HEK293 (cell line): Measurements from ENCODE around the gene TMEM259.

ENCODE experiments used
- HOXD13 ChIP-seq: sonication (generic); formaldehyde crosslinking; IDR thresholded peaks from 2 replicates; pipeline ENCODE4 v1.8.0; 2022; ENCODE audit warnings: missing genetic modification reagents, borderline replicate concordance
- MZF1 ChIP-seq: fragments of 450-650 bp; formaldehyde crosslinking; IDR thresholded peaks from 2 replicates; pipeline ENCODE4 v1.5.1; 2017; ENCODE audit warnings: missing biosample characterization, missing genetic modification characterization, borderline replicate concordance
- SCRT1 ChIP-seq: fragments of 450-650 bp; formaldehyde crosslinking; IDR thresholded peaks from 2 replicates; pipeline ENCODE4 v1.5.1; 2016; ENCODE audit warnings: missing biosample characterization, missing genetic modification characterization, borderline replicate concordance
- SCRT2 ChIP-seq: fragments of 450-650 bp; formaldehyde crosslinking; IDR thresholded peaks from 2 replicates; pipeline ENCODE4 v1.5.1; 2016; ENCODE audit warnings: missing biosample characterization, missing genetic modification characterization
- SP2 ChIP-seq: fragments of 450-650 bp; formaldehyde crosslinking; IDR thresholded peaks from 2 replicates; pipeline ENCODE4 v1.5.1; 2016; ENCODE audit warnings: missing biosample characterization, missing genetic modification characterization
- SP7 ChIP-seq: fragments of 450-650 bp; formaldehyde crosslinking; IDR thresholded peaks from 2 replicates; pipeline ENCODE4 v1.5.1; 2016; ENCODE audit warnings: missing biosample characterization, missing genetic modification characterization
- TCF7L2 ChIP-seq: IDR thresholded peaks from 2 replicates; pipeline ENCODE4 v1.6.1; 2011; ENCODE audit warnings: low read depth, mild to moderate bottlenecking, inconsistent platforms, low read length, moderate library complexity, borderline replicate concordance
- TRIM28 ChIP-seq: IDR thresholded peaks from 2 replicates; pipeline ENCODE4 v1.6.1; 2011; ENCODE audit warnings: low read length, control low read depth, borderline replicate concordance
- WT1 ChIP-seq: fragments of 450-650 bp; formaldehyde crosslinking; IDR thresholded peaks from 2 replicates; pipeline ENCODE4 v1.5.1; 2016; ENCODE audit warnings: missing biosample characterization, missing genetic modification characterization
- YY2 ChIP-seq: fragments of 450-650 bp; formaldehyde crosslinking; IDR thresholded peaks from 2 replicates; pipeline ENCODE4 v1.5.1; 2016; ENCODE audit warnings: missing biosample characterization, missing genetic modification characterization
- ZBTB7A ChIP-seq: fragments of 450-650 bp; formaldehyde crosslinking; IDR thresholded peaks from 2 replicates; pipeline ENCODE4 v1.5.1; 2016; ENCODE audit warnings: low read depth, missing biosample characterization, missing genetic modification characterization
- ZNF121 ChIP-seq: fragments of 450-650 bp; formaldehyde crosslinking; IDR thresholded peaks from 2 replicates; pipeline ENCODE4 v1.5.1; 2016; ENCODE audit warnings: missing biosample characterization, missing genetic modification characterization
- ZNF211 ChIP-seq: fragments of 450-650 bp; formaldehyde crosslinking; IDR thresholded peaks from 2 replicates; pipeline ENCODE4 v1.5.1; 2016; ENCODE audit warnings: low read depth, missing biosample characterization, missing genetic modification characterization
- ZNF239 ChIP-seq: fragments of 450-650 bp; formaldehyde crosslinking; IDR thresholded peaks from 2 replicates; pipeline ENCODE4 v1.5.1; 2016; ENCODE audit warnings: missing biosample characterization, missing genetic modification characterization
- ZNF24 ChIP-seq: fragments of 450-650 bp; formaldehyde crosslinking; IDR thresholded peaks from 2 replicates; pipeline ENCODE4 v1.5.1; 2016; ENCODE audit warnings: missing biosample characterization, missing genetic modification characterization
- ZNF274 ChIP-seq, 2 experiments: fragments of 200-500 bp in 1 of 2; fragments of 450-650 bp in 1 of 2; sonication (Bioruptor generic) in 1 of 2; formaldehyde crosslinking in 1 of 2; IDR thresholded peaks; 2 replicates each; pipeline versions ENCODE4 v1.5.1 to v1.6.1; 2014 to 2016; ENCODE audit warnings: borderline replicate concordance in 1 of 2, inconsistent platforms in 1 of 2, low read length in 1 of 2, missing biosample characterization in 1 of 2, missing genetic modification characterization in 1 of 2
- ZNF354C ChIP-seq: fragments of 450-650 bp; formaldehyde crosslinking; IDR thresholded peaks from 2 replicates; pipeline ENCODE4 v1.5.1; 2016; ENCODE audit warnings: missing biosample characterization, missing genetic modification characterization, low read depth, borderline replicate concordance
- ZNF366 ChIP-seq: fragments of 450-650 bp; formaldehyde crosslinking; conservative IDR thresholded peaks from 2 replicates; pipeline ENCODE4 v1.5.1; 2016; ENCODE audit warnings: missing biosample characterization, missing genetic modification characterization
- ZNF37A ChIP-seq: fragments of 450-650 bp; IDR thresholded peaks from 2 replicates; pipeline ENCODE4 v1.5.1; 2018; ENCODE audit warnings: missing biosample characterization, missing genetic modification characterization
- ZNF571 ChIP-seq: fragments of 450-650 bp; formaldehyde crosslinking; IDR thresholded peaks from 2 replicates; pipeline ENCODE4 v1.5.0; 2017; ENCODE audit warnings: missing biosample characterization, missing genetic modification characterization
- ZNF596 ChIP-seq: fragments of 450-650 bp; IDR thresholded peaks from 2 replicates; pipeline ENCODE4 v1.5.0; 2018; ENCODE audit warnings: missing biosample characterization, mild to moderate bottlenecking, missing genetic modification characterization, moderate library complexity
- ZNF670 ChIP-seq: fragments of 450-650 bp; formaldehyde crosslinking; IDR thresholded peaks from 2 replicates; pipeline ENCODE4 v1.5.1; 2016; ENCODE audit warnings: missing biosample characterization, missing genetic modification characterization, low read depth
- ZNF701 ChIP-seq: fragments of 450-650 bp; formaldehyde crosslinking; IDR thresholded peaks from 2 replicates; pipeline ENCODE4 v1.5.1; 2016; ENCODE audit warnings: missing biosample characterization, missing genetic modification characterization
- ZSCAN23 ChIP-seq: fragments of 450-650 bp; formaldehyde crosslinking; IDR thresholded peaks from 2 replicates; pipeline ENCODE4 v1.5.1; 2016; ENCODE audit warnings: missing biosample characterization, missing genetic modification characterization
- TF ChIP-seq, protein P1 (sequence below): fragments of 450-650 bp; IDR thresholded peaks from 2 replicates; pipeline ENCODE4 v1.5.1; 2018; ENCODE audit warnings: missing biosample characterization, missing genetic modification characterization
- TF ChIP-seq, protein P2 (sequence below): fragments of 450-650 bp; formaldehyde crosslinking; IDR thresholded peaks from 2 replicates; pipeline ENCODE4 v1.5.1; 2016; ENCODE audit warnings: missing biosample characterization, missing genetic modification characterization
- TF ChIP-seq, protein P3 (sequence below): fragments of 450-650 bp; formaldehyde crosslinking; IDR thresholded peaks from 2 replicates; pipeline ENCODE4 v1.5.1; 2017; ENCODE audit warnings: missing biosample characterization, missing genetic modification characterization
- TF ChIP-seq, protein P4 (sequence below): fragments of 450-650 bp; formaldehyde crosslinking; IDR thresholded peaks from 2 replicates; pipeline ENCODE4 v1.5.1; 2017; ENCODE audit warnings: missing biosample characterization, missing genetic modification characterization
- TF ChIP-seq, protein P5 (sequence below): fragments of 450-650 bp; formaldehyde crosslinking; IDR thresholded peaks from 2 replicates; pipeline ENCODE4 v1.5.1; 2016; ENCODE audit warnings: missing biosample characterization, missing genetic modification characterization
- TF ChIP-seq, protein P6 (sequence below): fragments of 450-650 bp; formaldehyde crosslinking; IDR thresholded peaks from 2 replicates; pipeline ENCODE4 v1.5.1; 2016; ENCODE audit warnings: missing biosample characterization, missing genetic modification characterization

TMEM259 gene

DNA sequence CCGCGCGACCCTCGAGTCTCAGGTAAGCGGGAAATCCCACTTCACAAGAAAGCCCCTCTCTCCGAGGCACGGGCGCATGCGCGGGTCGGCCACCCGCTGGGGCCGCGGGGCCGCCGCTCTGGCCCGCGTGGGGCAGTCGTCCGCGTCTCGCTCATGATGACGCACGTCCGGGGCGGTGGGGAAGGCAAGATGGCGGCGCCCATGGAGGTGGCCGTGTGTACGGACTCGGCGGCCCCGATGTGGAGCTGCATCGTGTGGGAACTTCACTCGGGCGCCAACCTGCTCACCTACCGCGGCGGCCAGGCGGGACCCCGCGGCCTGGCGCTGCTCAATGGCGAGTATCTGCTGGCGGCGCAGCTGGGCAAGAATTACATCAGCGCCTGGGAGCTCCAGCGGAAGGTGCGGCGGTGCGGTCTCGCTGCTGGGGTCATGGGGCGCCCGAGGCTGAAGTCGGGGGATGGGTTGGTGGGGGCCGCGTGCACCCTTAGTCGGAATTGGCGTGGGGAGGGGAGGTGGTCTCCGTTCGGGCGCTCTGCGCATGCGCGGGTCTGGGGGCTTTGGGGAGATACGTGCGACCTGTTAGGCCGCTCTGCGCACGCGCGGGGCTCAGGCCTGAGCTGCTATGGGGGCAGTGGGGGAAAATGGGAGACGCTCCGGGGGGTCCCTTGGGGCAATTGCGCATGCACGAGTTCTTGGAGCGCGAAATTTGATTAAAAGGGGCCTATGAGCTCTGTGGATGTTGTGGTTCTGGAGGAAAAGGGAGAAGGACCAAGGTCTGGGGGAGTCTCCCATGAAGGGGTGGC, 36.6 kb downstream of the TMEM259 start, which contains the start of gene WDR18 (continued):
- TF ChIP-seq WT1 (tag by site-specific recombination) (peak; percentile 45), ZBTB7A (tag by site-specific recombination) (peak; percentile 99), ZNF571 (tag by site-specific recombination) (no peak), ZNF701 (tag by site-specific recombination) (no peak), ZNF274 (IDR thresholded peaks at IDR 0.05; ENCODE audit: low read length) (no peak), ZNF274 (tag by site-specific recombination; IDR thresholded peaks at IDR 0.05; ENCODE audit: borderline replicate concordance) (no peak), TCF7L2 (no peak; the same call in 1 of the 2 replicates), SP2 (peak; percentile 74), ZNF211 (no peak), SCRT1 (no peak), ZNF24 (tag by site-specific recombination) (peak; percentile 76), TRIM28 (no peak), ZNF366 (tag by site-specific recombination) (no peak), HOXD13 (CRISPR knock-in tag) (no peak), ZNF670 (tag by site-specific recombination) (no peak), SP7 (tag by site-specific recombination) (peak; percentile 89), ZSCAN23 (tag by site-specific recombination) (0 out of 2 replicates have a peak, but pooled peaks have one; percentile 65), MZF1 (tag by site-specific recombination) (no peak), SCRT2 (tag by site-specific recombination) (peak; percentile 39), ZNF596 (tag by site-specific recombination) (no peak), YY2 (tag by site-specific recombination) (peak; percentile 100), ZNF239 (0 out of 2 replicates have a peak, but pooled peaks have one; percentile 53), ZNF354C (tag by site-specific recombination) (no peak), ZNF121 (tag by site-specific recombination) (no peak), ZNF37A (tag by site-specific recombination) (no peak)
- TF ChIP-seq, protein P1, sequence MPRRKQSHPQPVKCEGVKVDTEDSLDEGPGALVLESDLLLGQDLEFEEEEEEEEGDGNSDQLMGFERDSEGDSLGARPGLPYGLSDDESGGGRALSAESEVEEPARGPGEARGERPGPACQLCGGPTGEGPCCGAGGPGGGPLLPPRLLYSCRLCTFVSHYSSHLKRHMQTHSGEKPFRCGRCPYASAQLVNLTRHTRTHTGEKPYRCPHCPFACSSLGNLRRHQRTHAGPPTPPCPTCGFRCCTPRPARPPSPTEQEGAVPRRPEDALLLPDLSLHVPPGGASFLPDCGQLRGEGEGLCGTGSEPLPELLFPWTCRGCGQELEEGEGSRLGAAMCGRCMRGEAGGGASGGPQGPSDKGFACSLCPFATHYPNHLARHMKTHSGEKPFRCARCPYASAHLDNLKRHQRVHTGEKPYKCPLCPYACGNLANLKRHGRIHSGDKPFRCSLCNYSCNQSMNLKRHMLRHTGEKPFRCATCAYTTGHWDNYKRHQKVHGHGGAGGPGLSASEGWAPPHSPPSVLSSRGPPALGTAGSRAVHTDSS (tag by site-specific recombination) = no peak
- TF ChIP-seq, protein P2, sequence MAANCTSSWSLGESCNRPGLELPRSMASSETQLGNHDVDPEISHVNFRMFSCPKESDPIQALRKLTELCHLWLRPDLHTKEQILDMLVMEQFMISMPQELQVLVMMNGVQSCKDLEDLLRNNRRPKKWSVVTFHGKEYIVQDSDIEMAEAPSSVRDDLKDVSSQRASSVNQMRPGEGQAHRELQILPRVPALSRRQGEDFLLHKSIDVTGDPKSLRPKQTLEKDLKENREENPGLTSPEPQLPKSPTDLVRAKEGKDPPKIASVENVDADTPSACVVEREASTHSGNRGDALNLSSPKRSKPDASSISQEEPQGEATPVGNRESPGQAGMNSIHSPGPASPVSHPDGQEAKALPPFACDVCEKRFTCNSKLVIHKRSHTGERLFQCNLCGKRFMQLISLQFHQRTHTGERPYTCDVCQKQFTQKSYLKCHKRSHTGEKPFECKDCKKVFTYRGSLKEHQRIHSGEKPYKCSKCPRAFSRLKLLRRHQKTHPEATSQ (tag by site-specific recombination) = peak; percentile 47; the same call in 1 of the 2 replicates
- TF ChIP-seq, protein P3, sequence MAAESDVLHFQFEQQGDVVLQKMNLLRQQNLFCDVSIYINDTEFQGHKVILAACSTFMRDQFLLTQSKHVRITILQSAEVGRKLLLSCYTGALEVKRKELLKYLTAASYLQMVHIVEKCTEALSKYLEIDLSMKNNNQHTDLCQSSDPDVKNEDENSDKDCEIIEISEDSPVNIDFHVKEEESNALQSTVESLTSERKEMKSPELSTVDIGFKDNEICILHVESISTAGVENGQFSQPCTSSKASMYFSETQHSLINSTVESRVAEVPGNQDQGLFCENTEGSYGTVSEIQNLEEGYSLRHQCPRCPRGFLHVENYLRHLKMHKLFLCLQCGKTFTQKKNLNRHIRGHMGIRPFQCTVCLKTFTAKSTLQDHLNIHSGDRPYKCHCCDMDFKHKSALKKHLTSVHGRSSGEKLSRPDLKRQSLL (tag by site-specific recombination) = no peak
- TF ChIP-seq, protein P4, sequence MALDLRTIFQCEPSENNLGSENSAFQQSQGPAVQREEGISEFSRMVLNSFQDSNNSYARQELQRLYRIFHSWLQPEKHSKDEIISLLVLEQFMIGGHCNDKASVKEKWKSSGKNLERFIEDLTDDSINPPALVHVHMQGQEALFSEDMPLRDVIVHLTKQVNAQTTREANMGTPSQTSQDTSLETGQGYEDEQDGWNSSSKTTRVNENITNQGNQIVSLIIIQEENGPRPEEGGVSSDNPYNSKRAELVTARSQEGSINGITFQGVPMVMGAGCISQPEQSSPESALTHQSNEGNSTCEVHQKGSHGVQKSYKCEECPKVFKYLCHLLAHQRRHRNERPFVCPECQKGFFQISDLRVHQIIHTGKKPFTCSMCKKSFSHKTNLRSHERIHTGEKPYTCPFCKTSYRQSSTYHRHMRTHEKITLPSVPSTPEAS = no peak
- TF ChIP-seq, protein P5, sequence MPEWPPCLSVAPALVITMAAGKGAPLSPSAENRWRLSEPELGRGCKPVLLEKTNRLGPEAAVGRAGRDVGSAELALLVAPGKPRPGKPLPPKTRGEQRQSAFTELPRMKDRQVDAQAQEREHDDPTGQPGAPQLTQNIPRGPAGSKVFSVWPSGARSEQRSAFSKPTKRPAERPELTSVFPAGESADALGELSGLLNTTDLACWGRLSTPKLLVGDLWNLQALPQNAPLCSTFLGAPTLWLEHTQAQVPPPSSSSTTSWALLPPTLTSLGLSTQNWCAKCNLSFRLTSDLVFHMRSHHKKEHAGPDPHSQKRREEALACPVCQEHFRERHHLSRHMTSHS (tag by site-specific recombination) = no peak
- TF ChIP-seq, protein P6, sequence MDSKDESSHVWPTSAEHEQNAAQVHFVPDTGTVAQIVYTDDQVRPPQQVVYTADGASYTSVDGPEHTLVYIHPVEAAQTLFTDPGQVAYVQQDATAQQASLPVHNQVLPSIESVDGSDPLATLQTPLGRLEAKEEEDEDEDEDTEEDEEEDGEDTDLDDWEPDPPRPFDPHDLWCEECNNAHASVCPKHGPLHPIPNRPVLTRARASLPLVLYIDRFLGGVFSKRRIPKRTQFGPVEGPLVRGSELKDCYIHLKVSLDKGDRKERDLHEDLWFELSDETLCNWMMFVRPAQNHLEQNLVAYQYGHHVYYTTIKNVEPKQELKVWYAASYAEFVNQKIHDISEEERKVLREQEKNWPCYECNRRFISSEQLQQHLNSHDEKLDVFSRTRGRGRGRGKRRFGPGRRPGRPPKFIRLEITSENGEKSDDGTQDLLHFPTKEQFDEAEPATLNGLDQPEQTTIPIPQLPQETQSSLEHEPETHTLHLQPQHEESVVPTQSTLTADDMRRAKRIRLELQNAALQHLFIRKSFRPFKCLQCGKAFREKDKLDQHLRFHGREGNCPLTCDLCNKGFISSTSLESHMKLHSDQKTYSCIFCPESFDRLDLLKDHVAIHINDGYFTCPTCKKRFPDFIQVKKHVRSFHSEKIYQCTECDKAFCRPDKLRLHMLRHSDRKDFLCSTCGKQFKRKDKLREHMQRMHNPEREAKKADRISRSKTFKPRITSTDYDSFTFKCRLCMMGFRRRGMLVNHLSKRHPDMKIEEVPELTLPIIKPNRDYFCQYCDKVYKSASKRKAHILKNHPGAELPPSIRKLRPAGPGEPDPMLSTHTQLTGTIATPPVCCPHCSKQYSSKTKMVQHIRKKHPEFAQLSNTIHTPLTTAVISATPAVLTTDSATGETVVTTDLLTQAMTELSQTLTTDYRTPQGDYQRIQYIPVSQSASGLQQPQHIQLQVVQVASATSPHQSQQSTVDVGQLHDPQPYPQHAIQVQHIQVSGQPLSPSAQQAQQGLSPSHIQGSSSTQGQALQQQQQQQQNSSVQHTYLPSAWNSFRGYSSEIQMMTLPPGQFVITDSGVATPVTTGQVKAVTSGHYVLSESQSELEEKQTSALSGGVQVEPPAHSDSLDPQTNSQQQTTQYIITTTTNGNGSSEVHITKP = no peak; the same call in 1 of the 2 replicates
